ENCODE data around the gene LITAF.

DNA sequence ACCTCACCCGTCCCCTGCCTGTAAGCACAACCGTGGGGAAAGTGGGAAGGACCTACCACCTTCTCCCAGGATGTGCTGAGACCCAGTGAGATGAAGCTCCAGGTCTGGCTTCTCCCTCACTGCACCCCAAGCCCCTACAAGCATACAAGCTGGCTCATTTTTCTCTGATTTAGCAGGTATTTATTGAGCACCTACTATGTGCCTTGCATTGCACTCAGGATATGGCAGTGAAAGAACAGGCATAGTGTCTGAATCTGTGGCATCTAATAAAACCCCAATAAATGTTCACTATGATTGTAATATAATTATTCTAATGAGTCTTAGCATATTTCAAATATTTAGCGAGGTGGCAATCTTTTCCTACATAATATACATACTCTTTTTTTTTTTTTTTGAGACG, 84.5 kb downstream of the LITAF start:
- TF ChIP-seq, protein P1, sequence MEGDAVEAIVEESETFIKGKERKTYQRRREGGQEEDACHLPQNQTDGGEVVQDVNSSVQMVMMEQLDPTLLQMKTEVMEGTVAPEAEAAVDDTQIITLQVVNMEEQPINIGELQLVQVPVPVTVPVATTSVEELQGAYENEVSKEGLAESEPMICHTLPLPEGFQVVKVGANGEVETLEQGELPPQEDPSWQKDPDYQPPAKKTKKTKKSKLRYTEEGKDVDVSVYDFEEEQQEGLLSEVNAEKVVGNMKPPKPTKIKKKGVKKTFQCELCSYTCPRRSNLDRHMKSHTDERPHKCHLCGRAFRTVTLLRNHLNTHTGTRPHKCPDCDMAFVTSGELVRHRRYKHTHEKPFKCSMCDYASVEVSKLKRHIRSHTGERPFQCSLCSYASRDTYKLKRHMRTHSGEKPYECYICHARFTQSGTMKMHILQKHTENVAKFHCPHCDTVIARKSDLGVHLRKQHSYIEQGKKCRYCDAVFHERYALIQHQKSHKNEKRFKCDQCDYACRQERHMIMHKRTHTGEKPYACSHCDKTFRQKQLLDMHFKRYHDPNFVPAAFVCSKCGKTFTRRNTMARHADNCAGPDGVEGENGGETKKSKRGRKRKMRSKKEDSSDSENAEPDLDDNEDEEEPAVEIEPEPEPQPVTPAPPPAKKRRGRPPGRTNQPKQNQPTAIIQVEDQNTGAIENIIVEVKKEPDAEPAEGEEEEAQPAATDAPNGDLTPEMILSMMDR (optimal IDR thresholded peaks at IDR 0.05 in 1 of 3, IDR thresholded peaks at IDR 0.05 in 1 of 3, conservative IDR thresholded peaks at IDR 0.05 in 1 of 3; ENCODE audit: extremely low read depth in 1 of 3, insufficient read depth in 2 of 3, low read length in 3 of 3), result no peak
- TF ChIP-seq EZH2 (IDR thresholded peaks at IDR 0.05; ENCODE audit: low read length), result no peak

Data from keratinocyte (primary cell).